Hematopoietic multipotent progenitor cell treated with erythropoietin and hydrocortisone succinate and interleukin-3 and kit ligand, for 4 days (in vitro differentiated cells): ENCODE measurements around the gene UIMC1.
"Not testable (repeated sequence)": the region's sequence is repeated elsewhere in the genome, so short reads cannot be mapped to it uniquely, and the experiment has no call there.

Experiments used
- DNase-seq: peaks from one replicate; pipeline ENCODE4 v3.0.0-alpha.2; 2015

UIMC1 gene

GRCh38 chr5:177005619-177006264 is 837 bp downstream of the UIMC1 start:
- peak; percentile 89 for DNase-seq

- no peak for DNase-seq
Observed at GRCh38 chr5:177004961-177005360, 1.6 kb downstream of the UIMC1 start.

- DNase-seq: no peak
Observed at GRCh38 chr5:177003649-177004048, 2.9 kb downstream of the UIMC1 start.

GRCh38 chr5:176999526-176999925 is 7.1 kb downstream of the UIMC1 start:
- DNase-seq: not testable (repeated sequence)

GRCh38 chr5:176998828-176999227 is 7.8 kb downstream of the UIMC1 start:
- DNase-seq: no peak

- DNase-seq: no peak
Observed at GRCh38 chr5:176996780-176997179, 9.8 kb downstream of the UIMC1 start.

- DNase-seq: peak; percentile 20
Observed at GRCh38 chr5:176995896-176996767, 10.4 kb downstream of the UIMC1 start.

GRCh38 chr5:176995122-176995490 is 11.5 kb downstream of the UIMC1 start:
- DNase-seq: no peak

GRCh38 chr5:176994460-176995121 is 12.0 kb downstream of the UIMC1 start:
- DNase-seq: peak; percentile 94

GRCh38 chr5:176993081-176993480 is 13.5 kb downstream of the UIMC1 start:
- not testable (repeated sequence) for DNase-seq

- no peak for DNase-seq
Observed at GRCh38 chr5:176987583-176987982, 19.0 kb downstream of the UIMC1 start.

- no peak for DNase-seq
Observed at GRCh38 chr5:176986280-176986679, 20.3 kb downstream of the UIMC1 start.

GRCh38 chr5:176985516-176985915 is 21.1 kb downstream of the UIMC1 start:
- no peak for DNase-seq

- DNase-seq: not testable (repeated sequence)
Observed at GRCh38 chr5:176984176-176984575, 22.4 kb downstream of the UIMC1 start.

- not testable (repeated sequence) for DNase-seq
Observed at GRCh38 chr5:176983593-176983992, 23.0 kb downstream of the UIMC1 start.

- DNase-seq: not testable (repeated sequence)
Observed at GRCh38 chr5:176983112-176983511, 23.5 kb downstream of the UIMC1 start.

GRCh38 chr5:176980818-176981217 is 25.8 kb downstream of the UIMC1 start:
- DNase-seq: no peak

GRCh38 chr5:176979669-176980068 is 26.9 kb downstream of the UIMC1 start:
- no peak for DNase-seq

GRCh38 chr5:176965633-176966032 is 40.9 kb downstream of the UIMC1 start:
- DNase-seq: no peak

- peak; percentile 81 for DNase-seq
Observed at GRCh38 chr5:176959051-176959450, 47.5 kb downstream of the UIMC1 start.

GRCh38 chr5:176956756-176957155 is 49.8 kb downstream of the UIMC1 start:
- no peak for DNase-seq

- no peak for DNase-seq
Observed at GRCh38 chr5:176955895-176956294, 50.7 kb downstream of the UIMC1 start.

- DNase-seq: no peak
Observed at GRCh38 chr5:176954050-176954449, 52.5 kb downstream of the UIMC1 start.
